H9 (cell line): ENCODE measurements around the gene PGA3. TPM values are rescaled to one million over a fixed set of nuclear protein-coding genes. Genes with fewer than 3 reads are reported as not detected.
A peak's percentile ranks its signal among the peaks of the same experiment; 100 is the strongest.

ENCODE experiments used
- DNase-seq: peaks from one replicate; pipeline ENCODE4 v3.0.0-alpha.2; 2017
- H2AFZ ChIP-seq: one replicate; pipeline ENCODE4 v1.6.1; 2013; ENCODE audit warnings: mild to moderate bottlenecking, low read length, control low read depth, moderate library complexity
- H2AK5ac ChIP-seq: 2 replicates; pipeline ENCODE4 v1.6.1; 2013; ENCODE audit warnings: low read length, control low read depth, mixed read lengths; ENCODE audit not compliant: insufficient read length
- H2BK120ac ChIP-seq: one replicate; pipeline ENCODE4 v1.6.1; 2013; ENCODE audit warnings: low read depth, mild to moderate bottlenecking, low read length, control low read depth, inconsistent platforms; ENCODE audit not compliant: poor library complexity, severe bottlenecking
- H2BK12ac ChIP-seq: 2 replicates; pipeline ENCODE4 v1.6.1; 2013; ENCODE audit warnings: low read length, control low read depth, mixed read lengths, low read depth; ENCODE audit not compliant: insufficient read length
- H2BK15ac ChIP-seq: 2 replicates; pipeline ENCODE4 v1.6.1; 2013; ENCODE audit warnings: low read depth, low read length, control low read depth
- H2BK20ac ChIP-seq: one replicate; pipeline ENCODE4 v1.6.1; 2013; ENCODE audit warnings: low read depth, mild to moderate bottlenecking, low read length, control low read depth, inconsistent platforms; ENCODE audit not compliant: poor library complexity, severe bottlenecking
- H2BK5ac ChIP-seq: 2 replicates; pipeline ENCODE4 v1.6.1; 2013; ENCODE audit warnings: low read length, control low read depth, mixed read lengths; ENCODE audit not compliant: insufficient read length
- H3K14ac ChIP-seq: 2 replicates; pipeline ENCODE4 v1.6.1; 2013; ENCODE audit warnings: low read length, control low read depth; ENCODE audit not compliant: insufficient read depth
- H3K18ac ChIP-seq: 2 replicates; pipeline ENCODE4 v1.6.1; 2013; ENCODE audit warnings: low read depth, mild to moderate bottlenecking, mixed read lengths, low read length, control low read depth; ENCODE audit not compliant: insufficient read length
- H3K23ac ChIP-seq: 2 replicates; pipeline ENCODE4 v1.6.1; 2013; ENCODE audit warnings: low read length, control low read depth, mixed read lengths, low read depth; ENCODE audit not compliant: insufficient read length
- H3K23me2 ChIP-seq: 2 replicates; pipeline ENCODE4 v1.6.1; 2013; ENCODE audit warnings: low read depth, mild to moderate bottlenecking, mixed read lengths, low read length, control low read depth; ENCODE audit not compliant: insufficient read length, poor library complexity, severe bottlenecking
- H3K27ac ChIP-seq: 2 replicates; pipeline ENCODE4 v1.5.1; 2013; ENCODE audit warnings: low read length, control low read depth, mixed read lengths, low read depth; ENCODE audit not compliant: insufficient read length
- H3K27me3 ChIP-seq: 2 replicates; pipeline ENCODE4 v1.6.1; 2013; ENCODE audit warnings: low read length, control low read depth, inconsistent platforms; ENCODE audit not compliant: insufficient read depth
- H3K4ac ChIP-seq: 2 replicates; pipeline ENCODE4 v1.6.1; 2013; ENCODE audit warnings: low read depth, mild to moderate bottlenecking, control low read depth, inconsistent platforms, low read length, moderate library complexity
- H3K4me1 ChIP-seq: 2 replicates; pipeline ENCODE4 v1.6.1; 2013; ENCODE audit warnings: low read length, control low read depth, inconsistent platforms; ENCODE audit not compliant: insufficient read depth
- H3K4me2 ChIP-seq: 2 replicates; pipeline ENCODE4 v1.6.1; 2013; ENCODE audit warnings: low read length, control low read depth, mixed read lengths; ENCODE audit not compliant: insufficient read length, insufficient read depth
- H3K56ac ChIP-seq: 2 replicates; pipeline ENCODE4 v1.6.1; 2013; ENCODE audit warnings: low read depth, mild to moderate bottlenecking, mixed read lengths, low read length, control low read depth; ENCODE audit not compliant: insufficient read length
- H3K79me1 ChIP-seq: 2 replicates; pipeline ENCODE4 v1.6.1; 2013; ENCODE audit warnings: low read depth, mild to moderate bottlenecking, moderate library complexity, low read length, control low read depth, inconsistent platforms; ENCODE audit not compliant: insufficient read depth, poor library complexity, severe bottlenecking
- H3K79me2 ChIP-seq: 2 replicates; pipeline ENCODE4 v1.6.1; 2013; ENCODE audit warnings: low read length, control low read depth, inconsistent platforms; ENCODE audit not compliant: insufficient read depth
- H3K9ac ChIP-seq: 2 replicates; pipeline ENCODE4 v1.6.1; 2013; ENCODE audit warnings: low read length, control low read depth, mixed read lengths; ENCODE audit not compliant: insufficient read length; ENCODE audit errors: extremely low read depth
- H3K9me3 ChIP-seq: one replicate; pipeline ENCODE4 v1.6.1; 2013; ENCODE audit warnings: low read depth, low read length, inconsistent platforms; ENCODE audit not compliant: control insufficient read depth
- H3T11ph ChIP-seq: one replicate; pipeline ENCODE4 v1.6.1; 2013; ENCODE audit warnings: mild to moderate bottlenecking, low read length, control low read depth, inconsistent platforms
- H4K20me1 ChIP-seq: one replicate; pipeline ENCODE4 v1.6.1; 2013; ENCODE audit not compliant: control insufficient read depth, insufficient read length, insufficient read depth
- H4K5ac ChIP-seq: 2 replicates; pipeline ENCODE4 v1.6.1; 2013; ENCODE audit warnings: low read depth, mild to moderate bottlenecking, mixed read lengths, low read length, control low read depth; ENCODE audit not compliant: insufficient read length
- H4K8ac ChIP-seq: replicated peaks from 2 replicates; pipeline ENCODE4 v1.6.1; 2013; ENCODE audit warnings: low read length, control low read depth, mixed read lengths, low read depth; ENCODE audit not compliant: insufficient read length
- H4K91ac ChIP-seq: 2 replicates; pipeline ENCODE4 v1.6.1; 2013; ENCODE audit warnings: low read depth, mild to moderate bottlenecking, moderate library complexity, mixed read lengths, low read length, control low read depth; ENCODE audit not compliant: insufficient read length
- H3K27ac Mint-ChIP-seq, 3 experiments: 2 replicates in 2 of 3; 3 replicates in 1 of 3; pipeline ENCODE4 v1.8.0; 2020 to 2021; ENCODE audit warnings: mixed read lengths in 3 of 3, mild to moderate bottlenecking in 1 of 3, moderate library complexity in 1 of 3
- H3K27me3 Mint-ChIP-seq: 2 replicates; pipeline ENCODE4 v1.8.0; 2021; ENCODE audit warnings: low read depth, mild to moderate bottlenecking, moderate library complexity, mixed read lengths
- H3K36me3 Mint-ChIP-seq, 3 experiments: 2 replicates in 2 of 3; 3 replicates in 1 of 3; pipeline ENCODE4 v1.8.0; 2020 to 2021; ENCODE audit warnings: low read depth in 3 of 3, mixed read lengths in 3 of 3; ENCODE audit not compliant: insufficient read depth in 1 of 3
- H3K4me1 Mint-ChIP-seq, 2 experiments: 2 replicates each; pipeline ENCODE4 v1.8.0; 2020; ENCODE audit warnings: mixed read lengths in 2 of 2
- H3K4me3 Mint-ChIP-seq, 2 experiments: 2 replicates in 1 of 2; 3 replicates in 1 of 2; pipeline ENCODE4 v1.8.0; 2020 to 2021; ENCODE audit warnings: mild to moderate bottlenecking in 2 of 2, mixed read lengths in 2 of 2, moderate library complexity in 1 of 2
- H3K9me3 Mint-ChIP-seq, 2 experiments: 2 replicates in 1 of 2; 3 replicates in 1 of 2; pipeline ENCODE4 v1.8.0; 2020; ENCODE audit warnings: mild to moderate bottlenecking in 2 of 2, mixed read lengths in 2 of 2, moderate library complexity in 1 of 2
- WGBS: extraction: QIAGEN DNeasy Blood & Tissue Kit; methylation state at CpG from one replicate; pipeline ENCODE4 v1.1.7; 2013; ENCODE audit warnings: missing lambda C conversion rate, low lambda C conversion rate, mixed read lengths; ENCODE audit not compliant: insufficient read length; ENCODE audit errors: extremely low coverage; 5-methylcytosine and 5-hydroxymethylcytosine counted together
- total RNA-seq: library from RNA; stranded (reverse); gene quantifications from 2 replicates; pipeline ENCODE4 v1.2.1, GENCODE V29; 2021
- TF ChIP-seq, protein P1 (sequence below): fragments of 200-600 bp; sonication (generic); conservative IDR thresholded peaks from 3 replicates; pipeline ENCODE4 v1.8.0; 2021; ENCODE audit warnings: antibody characterized with exemption, mild to moderate bottlenecking

The PGA3 gene
- total RNA-seq, 1 experiment from 2014 or later: not detected

DNA sequence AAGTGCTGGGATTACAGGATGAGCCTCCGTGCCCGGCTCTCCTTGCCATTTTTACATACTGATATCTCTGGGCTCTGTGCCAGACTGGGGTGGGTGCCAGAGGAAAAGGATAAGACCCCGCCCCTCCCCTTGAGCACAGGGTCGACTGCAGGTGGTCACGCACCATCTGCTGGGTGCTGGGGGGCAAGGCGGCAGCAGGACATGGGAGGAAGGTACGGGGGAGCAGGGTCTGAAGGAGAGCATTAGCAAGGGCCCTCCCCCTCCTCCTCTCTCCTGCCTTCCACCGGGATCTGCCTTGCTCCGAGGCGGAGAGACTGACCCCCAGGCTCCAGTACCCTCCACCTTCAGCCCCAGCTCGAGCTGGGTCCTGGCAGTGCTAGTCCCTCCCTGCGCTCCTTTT, 9.7 kb upstream of the PGA3 start:
- H2BK12ac ChIP-seq: no peak overlapping the region
- Mint-ChIP-seq H3K27me3 (peaks cover 2% of the 10 kb centered on the region; the same call in 1 of the 2 replicates), H3K4me3 (peak overlapping the region in 1 of 2 experiments; percentile 42; a peak in 2 of 5 replicates), H3K27ac (no peak overlapping the region), H3K4me1 (peaks cover 0 to 8% of the 10 kb centered on the region in 2 experiments; a peak in 2 of 4 replicates), H3K9me3 (peaks cover 0 to 5% of the 10 kb centered on the region in 2 experiments; a peak in 1 of 5 replicates), H3K36me3 (no peaks in the 10 kb centered on the region)
- H3K4ac ChIP-seq: no peak overlapping the region
- H3K23ac ChIP-seq: no peak overlapping the region
- H3K56ac ChIP-seq: no peak overlapping the region
- H3K18ac ChIP-seq: no peak overlapping the region
- H3K23me2 ChIP-seq: no peaks in the 10 kb centered on the region
- H2AK5ac ChIP-seq: no peak overlapping the region
- H2AFZ ChIP-seq: no peak overlapping the region
- H3K79me2 ChIP-seq: no peaks in the 10 kb centered on the region
- H3K9me3 ChIP-seq: no peaks in the 10 kb centered on the region
- H4K20me1 ChIP-seq: no peaks in the 10 kb centered on the region
- H3K79me1 ChIP-seq: no peaks in the 10 kb centered on the region
- H3K14ac ChIP-seq: no peak overlapping the region
- no peak overlapping the region for H4K8ac ChIP-seq
- WGBS: no CpG with 5 or more reads among the region's 12 CpGs
- TF ChIP-seq, protein P1, sequence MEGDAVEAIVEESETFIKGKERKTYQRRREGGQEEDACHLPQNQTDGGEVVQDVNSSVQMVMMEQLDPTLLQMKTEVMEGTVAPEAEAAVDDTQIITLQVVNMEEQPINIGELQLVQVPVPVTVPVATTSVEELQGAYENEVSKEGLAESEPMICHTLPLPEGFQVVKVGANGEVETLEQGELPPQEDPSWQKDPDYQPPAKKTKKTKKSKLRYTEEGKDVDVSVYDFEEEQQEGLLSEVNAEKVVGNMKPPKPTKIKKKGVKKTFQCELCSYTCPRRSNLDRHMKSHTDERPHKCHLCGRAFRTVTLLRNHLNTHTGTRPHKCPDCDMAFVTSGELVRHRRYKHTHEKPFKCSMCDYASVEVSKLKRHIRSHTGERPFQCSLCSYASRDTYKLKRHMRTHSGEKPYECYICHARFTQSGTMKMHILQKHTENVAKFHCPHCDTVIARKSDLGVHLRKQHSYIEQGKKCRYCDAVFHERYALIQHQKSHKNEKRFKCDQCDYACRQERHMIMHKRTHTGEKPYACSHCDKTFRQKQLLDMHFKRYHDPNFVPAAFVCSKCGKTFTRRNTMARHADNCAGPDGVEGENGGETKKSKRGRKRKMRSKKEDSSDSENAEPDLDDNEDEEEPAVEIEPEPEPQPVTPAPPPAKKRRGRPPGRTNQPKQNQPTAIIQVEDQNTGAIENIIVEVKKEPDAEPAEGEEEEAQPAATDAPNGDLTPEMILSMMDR: no peak
- no peak overlapping the region for H3K9ac ChIP-seq
- H3K27ac ChIP-seq: no peak overlapping the region
- H3T11ph ChIP-seq: no peak overlapping the region
- H4K5ac ChIP-seq: no peak overlapping the region
- no peak overlapping the region for H3K4me2 ChIP-seq
- H2BK5ac ChIP-seq: no peak overlapping the region
- no peak overlapping the region for H2BK120ac ChIP-seq
- no peaks in the 10 kb centered on the region for H3K27me3 ChIP-seq
- no peak overlapping the region for H2BK15ac ChIP-seq
- no peak overlapping the region for H4K91ac ChIP-seq
- DNase-seq: peak; percentile 33
- H2BK20ac ChIP-seq: no peak overlapping the region
- H3K4me1 ChIP-seq: no peaks in the 10 kb centered on the region; the same call in 1 of the 2 replicates
